HL-60 (cell line): ENCODE data around the gene MST1.

ENCODE experiments used
- DNase-seq, 2 experiments: peaks; one replicate each; pipeline ENCODE4 v3.0.0-alpha.2; 2010 to 2020; ENCODE audit warnings: low read depth in 1 of 2, low spot score in 1 of 2
- H3K27ac ChIP-seq: fragments of 250-450 bp; sonication (Bioruptor Pico); replicated peaks from 2 replicates; pipeline ENCODE4 v1.5.1; 2020; ENCODE audit warnings: mild to moderate bottlenecking, moderate library complexity
- H3K27me3 ChIP-seq: fragments of 250-450 bp; sonication (Bioruptor Pico); 2 replicates; pipeline ENCODE4 v1.5.1; 2021; ENCODE audit warnings: mild to moderate bottlenecking, moderate library complexity; ENCODE audit not compliant: insufficient read depth, poor library complexity, severe bottlenecking
- H3K4me3 ChIP-seq: replicated peaks from 2 replicates; pipeline ENCODE4 v1.5.1; 2011; ENCODE audit warnings: mild to moderate bottlenecking, control low read depth, low read length; ENCODE audit not compliant: insufficient read depth
- CTCF ChIP-seq: IDR thresholded peaks from one replicate; pipeline ENCODE4 v1.5.1; 2011; ENCODE audit warnings: low read length, control low read depth, inconsistent platforms; ENCODE audit not compliant: insufficient read depth
- GABPA ChIP-seq: IDR thresholded peaks from 2 replicates; pipeline ENCODE4 v1.6.1; 2012; ENCODE audit warnings: low read depth
- POLR2AphosphoS5 ChIP-seq: IDR thresholded peaks from 2 replicates; pipeline ENCODE4 v1.6.1; 2012; ENCODE audit warnings: low read depth
- REST ChIP-seq: IDR thresholded peaks from 2 replicates; pipeline ENCODE4 v1.6.1; 2012; ENCODE audit warnings: low read depth; ENCODE audit not compliant: insufficient replicate concordance
- SPI1 ChIP-seq: IDR thresholded peaks from 2 replicates; pipeline ENCODE4 v1.6.1; 2012; ENCODE audit warnings: low read depth, mild to moderate bottlenecking, borderline replicate concordance

MST1 gene

DNA sequence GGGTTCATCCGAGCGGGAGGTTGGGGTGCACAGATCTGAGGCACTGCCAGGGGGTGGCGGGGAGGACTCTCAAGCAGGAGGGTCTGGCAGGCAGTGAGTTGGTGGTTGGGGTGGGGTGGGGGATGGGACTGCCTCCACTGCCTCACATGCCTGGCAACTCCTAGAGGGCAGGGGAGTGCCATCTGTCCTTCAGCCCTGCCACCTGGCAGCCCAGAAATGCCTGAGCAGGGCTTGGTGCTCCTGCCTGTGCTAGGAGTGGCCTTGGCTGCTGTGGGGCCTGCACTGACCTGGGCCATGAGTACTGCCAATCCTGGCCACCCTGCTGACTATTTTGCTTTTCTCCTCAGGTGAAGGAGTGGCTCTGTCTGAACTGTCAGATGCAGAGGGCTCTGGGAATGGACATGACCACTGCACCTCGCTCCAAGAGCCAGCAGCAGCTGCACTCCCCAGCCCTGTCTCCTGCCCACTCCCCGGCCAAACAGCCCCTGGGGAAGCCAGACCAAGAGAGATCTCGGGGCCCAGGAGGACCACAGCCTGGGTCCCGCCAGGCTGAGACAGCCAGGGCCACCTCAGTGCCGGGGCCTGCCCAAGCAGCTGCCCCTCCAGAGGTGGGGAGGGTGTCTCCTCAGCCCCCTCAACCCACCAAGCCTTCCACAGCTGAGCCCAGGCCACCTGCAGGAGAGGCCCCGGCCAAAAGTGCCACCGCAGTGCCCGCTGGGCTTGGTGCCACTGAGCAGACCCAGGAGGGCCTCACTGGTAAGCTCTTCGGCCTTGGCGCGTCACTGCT lies 47.2 kb downstream of the MST1 start:
- no peak for TF ChIP-seq SPI1
- TF ChIP-seq CTCF: no peak
- no peak for TF ChIP-seq GABPA
- TF ChIP-seq REST: no peak
- TF ChIP-seq POLR2AphosphoS5: no peak
- Histone ChIP-seq H3K27me3 (no peaks in the 10 kb centered on the region), H3K27ac (no peak overlapping the region), H3K4me3 (no peak overlapping the region)
- no peak for DNase-seq

DNA sequence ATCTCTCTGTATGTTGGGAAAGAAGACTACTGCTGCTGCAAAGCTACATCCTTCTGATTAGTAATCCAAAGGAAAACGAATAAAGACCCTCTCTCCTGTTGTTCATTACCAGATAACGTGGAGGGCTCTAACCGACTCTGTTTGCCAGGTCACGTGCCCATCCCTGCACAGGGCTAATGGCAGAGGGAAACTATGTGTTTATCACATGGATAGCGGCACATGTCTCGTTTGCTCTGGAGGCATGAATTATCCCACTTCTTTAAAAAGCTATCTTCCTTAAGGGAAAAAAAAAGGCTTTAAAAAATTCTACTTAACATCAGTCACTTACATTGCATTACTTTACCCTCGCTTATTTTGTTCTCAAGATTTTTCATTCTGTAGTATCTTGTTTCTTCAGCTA lies 48.0 kb downstream of the MST1 start:
- H3K4me3 ChIP-seq: no peak overlapping the region
- H3K27ac ChIP-seq: no peak overlapping the region
- no peaks in the 10 kb centered on the region for H3K27me3 ChIP-seq
- TF ChIP-seq CTCF (no peak), SPI1 (no peak), GABPA (no peak), POLR2AphosphoS5 (no peak), REST (no peak)
- DNase-seq: no peak

DNA sequence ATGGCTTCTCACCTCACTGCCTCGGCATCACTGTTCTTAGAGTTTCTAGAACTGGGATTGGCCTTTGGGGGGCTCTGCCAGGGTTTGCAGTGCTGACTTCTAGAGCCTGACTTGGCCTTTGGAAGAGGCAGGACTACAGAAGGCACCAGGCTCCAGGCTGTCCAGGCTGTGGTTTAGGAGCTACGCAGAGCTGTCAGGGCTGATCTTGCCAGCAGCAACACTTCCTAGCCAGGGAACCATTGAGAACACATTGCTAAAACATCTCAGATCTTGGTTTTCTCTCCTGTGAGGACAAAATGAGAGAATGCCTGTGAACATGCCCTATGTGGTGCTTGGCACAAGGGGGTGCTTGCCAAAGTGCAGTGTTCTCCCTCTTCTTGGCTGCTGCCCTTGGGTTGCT lies 49.7 kb downstream of the MST1 start:
- TF ChIP-seq SPI1: no peak
- no peak for TF ChIP-seq POLR2AphosphoS5
- TF ChIP-seq GABPA: no peak
- no peak for TF ChIP-seq CTCF
- no peak for TF ChIP-seq REST
- H3K4me3 ChIP-seq: no peak overlapping the region
- no peak for DNase-seq
- no peak overlapping the region for H3K27ac ChIP-seq
- H3K27me3 ChIP-seq: no peaks in the 10 kb centered on the region
